ENCODE data around the gene MYO7A.

Gene MYO7A

GRCh38 chr11:77208535-77208934 is 80.5 kb downstream of the MYO7A start:
- H3K79me2 ChIP-seq (ENCODE audit: insufficient read depth, low read length), result no peaks in the 10 kb centered on the region
- H4K20me1 ChIP-seq (ENCODE audit: insufficient read depth, low read length), result no peaks in the 10 kb centered on the region
- H3K27ac ChIP-seq (ENCODE audit: low read depth, low read length, poor library complexity, severe bottlenecking), result no peak overlapping the region

GRCh38 chr11:77209663-77210062 is 81.6 kb downstream of the MYO7A start:
- H3F3A ChIP-seq (ENCODE audit: insufficient read depth, low read length), result no peaks in the 10 kb centered on the region

More at GRCh38 chr11:77208535-77208934, 80.5 kb downstream of the MYO7A start:
- Histone ChIP-seq H2AFZ (ENCODE audit: low read length) (no peak overlapping the region), H3K4me3 (ENCODE audit: low read depth, low read length, poor library complexity, severe bottlenecking) (no peak overlapping the region), H3K4me1 (ENCODE audit: insufficient read depth, low read length, severe bottlenecking) (no peaks in the 10 kb centered on the region), H3K36me3 (ENCODE audit: insufficient read depth, low read length) (no peaks in the 10 kb centered on the region), H3K9me3 (ENCODE audit: low read length) (no peaks in the 10 kb centered on the region), H3K9me2 (ENCODE audit: low read depth, low read length) (no peaks in the 10 kb centered on the region), H3F3A (ENCODE audit: insufficient read depth, low read length) (no peaks in the 10 kb centered on the region), H3K4me2 (ENCODE audit: low read length) (no peak overlapping the region), H3K27me3 (ENCODE audit: insufficient read depth, low read length) (no peaks in the 10 kb centered on the region), H3K9ac (ENCODE audit: low read length) (no peak overlapping the region)
- TF ChIP-seq EZH2 (IDR thresholded peaks at IDR 0.05; ENCODE audit: borderline replicate concordance, low read length) (no peak), CTCF (IDR thresholded peaks at IDR 0.05; ENCODE audit: low read length) (no peak)

GRCh38 chr11:77211040-77211451 is 83.0 kb downstream of the MYO7A start:
- no peaks in the 10 kb centered on the region for H3K27me3 ChIP-seq (ENCODE audit: insufficient read depth, low read length)
- H4K20me1 ChIP-seq (ENCODE audit: insufficient read depth, low read length), result no peaks in the 10 kb centered on the region
- TF ChIP-seq EZH2 (IDR thresholded peaks at IDR 0.05; ENCODE audit: borderline replicate concordance, low read length) (no peak), CTCF (IDR thresholded peaks at IDR 0.05; ENCODE audit: low read length) (no peak)
- no peaks in the 10 kb centered on the region for H3K9me2 ChIP-seq (ENCODE audit: low read depth, low read length)
- H3F3A ChIP-seq (ENCODE audit: insufficient read depth, low read length), result no peaks in the 10 kb centered on the region
- H3K27ac ChIP-seq (ENCODE audit: low read depth, low read length, poor library complexity, severe bottlenecking), result no peak overlapping the region
- H3K9me3 ChIP-seq (ENCODE audit: low read length), result no peaks in the 10 kb centered on the region
- H3K4me3 ChIP-seq (ENCODE audit: low read depth, low read length, poor library complexity, severe bottlenecking), result no peak overlapping the region
- H3K79me2 ChIP-seq (ENCODE audit: insufficient read depth, low read length), result no peaks in the 10 kb centered on the region
- no peaks in the 10 kb centered on the region for H3K4me1 ChIP-seq (ENCODE audit: insufficient read depth, low read length, severe bottlenecking)
- H3K9ac ChIP-seq (ENCODE audit: low read length), result no peak overlapping the region
- no peak overlapping the region for H2AFZ ChIP-seq (ENCODE audit: low read length)
- H3K36me3 ChIP-seq (ENCODE audit: insufficient read depth, low read length), result no peaks in the 10 kb centered on the region
- no peak overlapping the region for H3K4me2 ChIP-seq (ENCODE audit: low read length)

More at GRCh38 chr11:77209663-77210062, 81.6 kb downstream of the MYO7A start:
- TF ChIP-seq CTCF (IDR thresholded peaks at IDR 0.05; ENCODE audit: low read length) (no peak), EZH2 (IDR thresholded peaks at IDR 0.05; ENCODE audit: borderline replicate concordance, low read length) (no peak)
- Histone ChIP-seq H3K27ac (ENCODE audit: low read depth, low read length, poor library complexity, severe bottlenecking) (no peak overlapping the region), H3K9ac (ENCODE audit: low read length) (no peak overlapping the region), H3K4me3 (ENCODE audit: low read depth, low read length, poor library complexity, severe bottlenecking) (no peak overlapping the region), H4K20me1 (ENCODE audit: insufficient read depth, low read length) (no peaks in the 10 kb centered on the region), H3K4me1 (ENCODE audit: insufficient read depth, low read length, severe bottlenecking) (no peaks in the 10 kb centered on the region), H3K36me3 (ENCODE audit: insufficient read depth, low read length) (no peaks in the 10 kb centered on the region), H3K79me2 (ENCODE audit: insufficient read depth, low read length) (no peaks in the 10 kb centered on the region), H3K27me3 (ENCODE audit: insufficient read depth, low read length) (no peaks in the 10 kb centered on the region), H2AFZ (ENCODE audit: low read length) (no peak overlapping the region), H3K4me2 (ENCODE audit: low read length) (no peak overlapping the region), H3K9me2 (ENCODE audit: low read depth, low read length) (no peaks in the 10 kb centered on the region), H3K9me3 (ENCODE audit: low read length) (no peaks in the 10 kb centered on the region)

Measured in OCI-LY1 (cell line).